Activated T-cell treated with anti-CD3 and anti-CD28 coated beads, Interleukin-2, amount 50 U/mL, for 72 hours (primary cell): ENCODE measurements around the gene APOL6. TPM values are rescaled to one million over a fixed set of nuclear protein-coding genes. Genes with fewer than 3 reads are reported as not detected.
"Not testable (repeated sequence)": the region's sequence is repeated elsewhere in the genome, so short reads cannot be mapped to it uniquely, and the experiment has no call there.

ENCODE experiments used
- ATAC-seq, 2 donors: fragments of 150-1000 bp; cut with Tn5 transposase; replicated peaks in 1 of 2; 2 replicates each; pipeline ENCODE4 v1.10.0; 2021; ENCODE audit warnings: moderate library complexity in 2 of 2, mild to moderate bottlenecking in 1 of 2
- DNase-seq, 2 donors: peaks; one replicate each; pipeline ENCODE4 v3.0.0; 2021 to 2022; ENCODE audit warnings: mixed read lengths in 1 of 2
- H3K27ac Mint-ChIP-seq: one replicate; pipeline ENCODE4 v1.8.0; 2022; ENCODE audit warnings: mild to moderate bottlenecking, moderate library complexity, mixed read lengths
- H3K27me3 Mint-ChIP-seq: one replicate; pipeline ENCODE4 v1.8.0; 2022; ENCODE audit warnings: low read depth, mixed read lengths
- H3K36me3 Mint-ChIP-seq, 2 donors: one replicate each; pipeline ENCODE4 v1.8.0; 2022; ENCODE audit warnings: mixed read lengths in 2 of 2, mild to moderate bottlenecking in 1 of 2; ENCODE audit not compliant: insufficient read depth in 2 of 2
- H3K4me1 Mint-ChIP-seq: one replicate; pipeline ENCODE4 v1.8.0; 2022; ENCODE audit warnings: low read depth, mixed read lengths
- H3K4me3 Mint-ChIP-seq, 2 donors: one replicate each; pipeline ENCODE4 v1.8.0; 2022; ENCODE audit warnings: mild to moderate bottlenecking in 2 of 2, mixed read lengths in 2 of 2, moderate library complexity in 2 of 2
- H3K9me3 Mint-ChIP-seq, 2 donors: one replicate each; pipeline ENCODE4 v1.8.0; 2022; ENCODE audit warnings: mixed read lengths in 2 of 2
- total RNA-seq, 2 donors: library from RNA; stranded (reverse); gene quantifications; one replicate each; pipeline ENCODE4 v1.2.3, GENCODE V29; 2022

APOL6 gene
- total RNA-seq, 2 donors from 2014 or later, result 42.0 to 56.0 TPM

DNA sequence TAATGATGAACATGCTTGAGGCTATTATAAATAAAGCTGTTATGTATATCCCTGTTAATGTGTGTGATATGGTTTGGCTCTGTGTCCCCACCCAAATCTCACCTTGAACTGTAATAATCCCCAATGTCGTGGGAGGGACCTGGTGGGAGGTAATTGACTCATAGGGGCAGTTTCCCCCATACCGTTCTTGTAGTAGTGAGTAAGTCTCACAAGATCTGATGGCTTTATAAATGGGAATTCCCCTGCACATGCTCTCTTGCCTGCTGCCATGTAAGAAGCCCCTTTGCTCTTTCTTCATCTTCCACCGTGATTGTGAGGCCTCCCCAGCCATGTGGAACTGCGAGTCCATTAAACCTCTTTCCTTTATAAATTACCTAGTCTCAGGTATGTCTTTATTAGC lies 31.2 kb downstream of the APOL6 start:
- DNase-seq, result peak; percentile 60 to 68
- not testable (repeated sequence) for H3K27me3 Mint-ChIP-seq
- peak; percentile 91 to 92 for ATAC-seq

GRCh38 chr22:35681454-35682052 lies 33.3 kb downstream of the APOL6 start:
- Mint-ChIP-seq H3K4me1 (peaks cover 28% of the 10 kb centered on the region), H3K27ac (no peak overlapping the region), H3K4me3 (no peak overlapping the region), H3K36me3 (peaks cover 16 to 25% of the 10 kb centered on the region in 2 donors), H3K9me3 (peaks cover 13 to 14% of the 10 kb centered on the region in 2 donors), H3K27me3 (no peaks in the 10 kb centered on the region)
- DNase-seq, result no peak
- ATAC-seq, result no peak

More for the DNA sequence above, 31.2 kb downstream of the APOL6 start:
- peak overlapping the region; percentile 12 to 24 for H3K4me3 Mint-ChIP-seq
- peak overlapping the region; percentile 87 for H3K27ac Mint-ChIP-seq
- peaks cover 21 to 32% of the 10 kb centered on the region in 2 donors for H3K36me3 Mint-ChIP-seq
- peaks cover 28% of the 10 kb centered on the region for H3K4me1 Mint-ChIP-seq
- peaks cover 16 to 19% of the 10 kb centered on the region in 2 donors for H3K9me3 Mint-ChIP-seq

GRCh38 chr22:35683560-35683959 lies 35.3 kb downstream of the APOL6 start:
- Mint-ChIP-seq H3K4me1 (peaks cover 25% of the 10 kb centered on the region), H3K4me3 (no peak overlapping the region), H3K36me3 (peaks cover 12 to 18% of the 10 kb centered on the region in 2 donors), H3K27ac (peak overlapping the region; percentile 11), H3K9me3 (peaks cover 7 to 8% of the 10 kb centered on the region in 2 donors), H3K27me3 (no peaks in the 10 kb centered on the region)
- DNase-seq, result no peak
- no peak for ATAC-seq

DNA sequence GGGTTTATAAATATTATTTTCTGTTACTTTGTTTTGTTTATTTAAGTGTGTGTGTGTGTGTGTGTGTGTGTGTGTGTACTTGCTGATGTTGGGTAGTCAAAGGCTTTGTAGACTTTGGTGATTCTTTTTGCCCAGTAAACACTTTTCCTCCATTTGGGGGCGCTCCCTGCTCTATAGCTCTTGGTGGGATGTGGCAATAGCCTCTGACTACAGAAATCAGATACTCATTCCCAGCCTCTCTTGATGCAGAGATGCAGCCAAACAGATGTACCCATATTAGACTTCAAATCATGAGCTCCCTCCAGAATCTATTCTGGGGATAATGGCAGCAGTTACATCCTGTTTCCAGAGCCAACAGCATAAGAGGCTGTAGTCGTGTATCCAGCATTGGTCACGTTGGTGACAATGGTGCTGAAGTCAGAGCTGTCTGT lies 36.0 kb downstream of the APOL6 start:
- H3K36me3 Mint-ChIP-seq, result peaks cover 7 to 11% of the 10 kb centered on the region in 2 donors
- peaks cover 4 to 6% of the 10 kb centered on the region in 2 donors for H3K9me3 Mint-ChIP-seq
- no peak overlapping the region for H3K27ac Mint-ChIP-seq
- H3K4me1 Mint-ChIP-seq, result peaks cover 17% of the 10 kb centered on the region
- H3K27me3 Mint-ChIP-seq, result no peaks in the 10 kb centered on the region
- no peak overlapping the region for H3K4me3 Mint-ChIP-seq
- ATAC-seq, result no peak
- no peak for DNase-seq

DNA sequence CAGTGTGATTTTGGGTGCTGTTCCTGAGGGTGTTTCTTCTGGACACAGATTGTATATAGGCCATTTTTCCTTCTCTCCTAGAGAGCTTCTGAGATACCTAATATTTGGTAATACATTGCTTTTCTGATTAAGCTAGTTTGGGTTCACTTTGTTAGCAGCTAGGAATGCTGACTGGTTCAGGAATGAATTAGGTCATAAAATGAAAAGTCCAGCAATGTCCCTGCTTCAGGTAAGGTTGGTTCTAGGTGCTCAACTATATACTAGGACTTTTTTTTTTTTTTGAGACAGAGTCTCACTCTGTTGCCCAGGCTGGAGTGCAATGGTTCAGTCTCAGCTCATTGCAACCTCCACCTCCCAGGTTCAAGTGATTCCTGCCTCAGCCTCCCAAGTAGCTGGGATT lies 36.5 kb downstream of the APOL6 start:
- Mint-ChIP-seq H3K4me1 (peaks cover 13% of the 10 kb centered on the region), H3K27ac (no peak overlapping the region), H3K4me3 (no peak overlapping the region), H3K27me3 (no peaks in the 10 kb centered on the region), H3K36me3 (peaks cover 4 to 7% of the 10 kb centered on the region in 2 donors), H3K9me3 (peaks cover 2% of the 10 kb centered on the region in 2 donors)
- ATAC-seq (no peak), DNase-seq (no peak)

DNA sequence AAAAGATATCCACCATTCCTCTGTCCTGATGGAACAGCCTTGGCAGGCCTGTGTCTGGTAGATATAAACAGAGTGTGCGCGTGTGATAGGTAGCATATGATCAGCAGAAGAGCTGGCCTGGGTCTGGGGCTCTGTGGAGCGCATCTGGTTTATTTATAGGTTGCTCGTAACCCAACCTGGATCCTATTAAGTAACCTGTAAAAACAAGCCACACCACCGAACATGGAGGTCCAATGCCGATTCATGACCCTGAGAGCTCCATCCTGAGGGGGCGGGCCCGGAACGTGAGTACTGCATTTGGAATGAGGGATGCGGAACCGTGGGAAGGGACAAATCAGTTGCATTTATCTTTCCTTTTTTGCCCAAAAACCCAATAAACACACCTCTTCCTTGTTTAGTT lies 37.5 kb downstream of the APOL6 start:
- Mint-ChIP-seq H3K9me3 (peaks cover 1 to 2% of the 10 kb centered on the region in 2 donors), H3K27me3 (no peaks in the 10 kb centered on the region), H3K27ac (no peak overlapping the region), H3K4me3 (no peak overlapping the region), H3K36me3 (peaks cover 3% of the 10 kb centered on the region in 2 donors), H3K4me1 (peaks cover 4% of the 10 kb centered on the region)
- DNase-seq (no peak), ATAC-seq (no peak)

DNA sequence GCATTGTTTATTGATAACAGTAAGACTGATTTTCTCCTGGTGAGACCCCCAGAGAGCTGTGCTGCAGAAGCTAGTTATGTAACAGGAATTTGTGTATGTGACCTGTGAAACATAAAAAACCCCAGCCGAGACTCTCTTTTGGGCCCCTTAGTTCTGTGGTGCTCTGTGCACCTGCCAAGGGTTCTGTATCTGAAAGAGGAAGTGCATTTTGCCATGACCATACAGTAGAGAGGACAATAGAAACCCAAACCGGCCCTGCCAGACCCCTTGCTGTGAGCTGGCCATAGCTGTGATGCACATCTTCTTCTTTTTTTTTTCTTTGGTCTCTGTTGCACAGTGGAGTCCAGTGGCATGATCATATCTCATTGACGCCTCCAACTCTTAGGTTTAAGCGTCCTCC lies 38.1 kb downstream of the APOL6 start:
- H3K4me1 Mint-ChIP-seq, result no peaks in the 10 kb centered on the region
- H3K4me3 Mint-ChIP-seq, result no peak overlapping the region
- peaks cover 0 to 2% of the 10 kb centered on the region in 2 donors for H3K9me3 Mint-ChIP-seq
- ATAC-seq (no peak), DNase-seq (no peak)
- peaks cover 2 to 3% of the 10 kb centered on the region in 2 donors for H3K36me3 Mint-ChIP-seq
- H3K27me3 Mint-ChIP-seq, result no peaks in the 10 kb centered on the region
- no peak overlapping the region for H3K27ac Mint-ChIP-seq

DNA sequence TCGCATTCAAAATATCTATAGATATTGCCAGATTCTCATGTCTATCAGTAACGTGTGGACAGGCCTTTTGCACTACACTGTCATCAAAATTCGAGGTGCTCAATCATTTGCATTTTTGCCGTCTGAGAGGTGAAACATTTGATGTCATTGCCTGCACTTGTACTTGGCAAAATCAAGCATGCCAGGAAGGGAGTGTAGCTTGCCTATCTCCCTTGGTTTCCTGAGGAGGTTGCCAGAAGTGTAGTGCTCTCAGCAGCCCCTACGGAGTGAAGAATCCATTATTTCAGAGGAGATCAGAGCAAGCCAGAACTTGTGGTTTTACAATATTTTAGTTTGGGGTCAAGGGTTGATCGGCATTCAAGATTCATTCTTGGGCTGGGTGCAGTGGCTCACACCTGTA lies 39.2 kb downstream of the APOL6 start:
- H3K4me1 Mint-ChIP-seq, result no peaks in the 10 kb centered on the region
- H3K27me3 Mint-ChIP-seq, result no peaks in the 10 kb centered on the region
- DNase-seq, result no peak
- no peak overlapping the region for H3K4me3 Mint-ChIP-seq
- ATAC-seq, result no peak
- H3K36me3 Mint-ChIP-seq, result no peaks in the 10 kb centered on the region
- no peak overlapping the region for H3K27ac Mint-ChIP-seq
- no peaks in the 10 kb centered on the region for H3K9me3 Mint-ChIP-seq

DNA sequence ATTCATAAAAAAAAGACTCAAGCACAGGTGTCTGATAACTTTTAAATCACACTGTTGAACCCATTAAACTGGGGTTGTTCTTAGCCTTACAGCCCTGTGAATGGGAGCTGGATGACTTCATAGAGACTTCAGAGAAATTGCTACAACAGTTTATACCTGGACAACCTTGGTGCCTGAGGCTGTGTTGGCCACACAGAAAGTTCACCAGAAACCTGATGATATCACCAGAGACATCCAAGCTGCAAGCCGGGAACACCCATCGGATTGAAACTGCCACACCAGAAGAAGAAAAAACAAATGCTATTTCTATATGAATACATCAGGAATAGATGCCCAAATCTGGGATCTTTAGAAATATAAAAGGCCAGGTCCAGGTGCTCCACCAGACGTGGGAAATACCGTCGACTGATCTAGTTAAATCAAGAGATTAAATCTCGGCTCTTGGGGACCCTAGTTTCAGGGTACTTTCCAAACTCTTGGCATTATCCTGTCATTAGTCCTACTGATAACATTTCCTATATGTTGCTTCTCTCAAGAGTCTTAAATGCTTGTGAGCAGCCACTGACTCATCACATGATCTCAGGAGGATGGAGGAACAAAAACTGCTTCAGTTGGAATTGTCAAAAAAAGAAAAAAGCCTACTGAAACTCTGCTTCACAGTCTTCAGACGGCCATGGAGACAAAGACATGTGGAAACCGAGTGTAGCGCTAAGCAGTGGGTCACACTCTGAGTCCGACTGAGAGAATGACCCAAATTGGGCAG lies 40.8 kb downstream of the APOL6 start:
- Mint-ChIP-seq H3K4me1 (no peaks in the 10 kb centered on the region), H3K36me3 (no peaks in the 10 kb centered on the region), H3K27me3 (no peaks in the 10 kb centered on the region), H3K4me3 (no peak overlapping the region), H3K9me3 (no peaks in the 10 kb centered on the region), H3K27ac (no peak overlapping the region)
- no peak for ATAC-seq
- DNase-seq, result no peak

GRCh38 chr22:35690001-35690400 lies 41.8 kb downstream of the APOL6 start:
- DNase-seq (no peak), ATAC-seq (no peak)
- Mint-ChIP-seq H3K36me3 (no peaks in the 10 kb centered on the region), H3K27me3 (no peaks in the 10 kb centered on the region), H3K9me3 (no peaks in the 10 kb centered on the region), H3K4me3 (no peak overlapping the region), H3K4me1 (no peaks in the 10 kb centered on the region), H3K27ac (no peak overlapping the region)

GRCh38 chr22:35695202-35695601 lies 47.0 kb downstream of the APOL6 start:
- no peak overlapping the region for H3K27ac Mint-ChIP-seq
- ATAC-seq (peak in 1 of 2 donors; percentile 16), DNase-seq (no peak)
- no peaks in the 10 kb centered on the region for H3K36me3 Mint-ChIP-seq
- H3K4me3 Mint-ChIP-seq, result no peak overlapping the region
- no peaks in the 10 kb centered on the region for H3K9me3 Mint-ChIP-seq
- H3K27me3 Mint-ChIP-seq, result no peaks in the 10 kb centered on the region
- H3K4me1 Mint-ChIP-seq, result no peaks in the 10 kb centered on the region

DNA sequence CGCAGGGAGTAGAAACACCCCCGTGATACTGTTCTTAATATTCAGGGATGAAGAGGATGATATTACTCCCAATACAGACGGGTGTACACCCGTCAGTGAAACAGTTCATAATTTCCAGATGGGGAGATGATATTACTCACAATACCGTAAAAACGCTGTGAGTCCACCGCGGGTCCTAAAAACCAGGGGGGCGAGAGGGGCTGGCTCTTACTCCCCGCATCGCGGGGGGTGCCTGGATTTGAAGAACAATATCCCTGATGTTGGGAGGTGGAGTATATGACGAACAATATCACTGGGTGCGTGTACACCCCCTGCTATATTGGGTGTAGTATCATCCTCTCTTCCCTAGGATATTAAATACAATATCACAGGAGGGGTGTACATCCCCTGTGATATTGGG lies 48.9 kb downstream of the APOL6 start:
- Mint-ChIP-seq H3K4me1 (no peaks in the 10 kb centered on the region), H3K27ac (no peak overlapping the region), H3K36me3 (no peaks in the 10 kb centered on the region), H3K9me3 (no peaks in the 10 kb centered on the region), H3K27me3 (no peaks in the 10 kb centered on the region), H3K4me3 (no peak overlapping the region)
- DNase-seq (peak; percentile 25 to 27), ATAC-seq (peak; percentile 65 to 75)

DNA sequence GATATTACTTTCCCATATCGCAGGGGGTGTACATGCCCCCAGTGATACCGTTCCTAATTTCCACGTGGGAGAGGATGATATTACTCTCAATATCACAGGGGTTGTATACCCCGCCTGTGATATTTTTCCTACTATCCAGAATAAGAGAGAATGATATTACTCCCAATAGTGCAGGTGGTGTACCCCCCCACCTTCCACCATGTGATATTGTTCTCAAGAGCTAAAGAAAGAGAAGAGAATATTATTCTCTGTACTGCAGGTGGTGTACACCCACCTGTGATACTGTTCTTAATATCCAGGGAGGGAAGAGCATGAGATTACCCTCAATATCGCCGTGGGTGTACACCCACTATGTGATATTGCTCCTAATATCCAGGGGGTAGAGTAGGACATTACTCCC lies 51.6 kb downstream of the APOL6 start:
- not testable (repeated sequence) for H3K4me1 Mint-ChIP-seq, DNase-seq, H3K27ac Mint-ChIP-seq, H3K9me3 Mint-ChIP-seq, H3K4me3 Mint-ChIP-seq, ATAC-seq, H3K36me3 Mint-ChIP-seq, H3K27me3 Mint-ChIP-seq
